Natural killer cell (primary cell): ENCODE results near the gene TNFRSF11A. TPM values are rescaled to one million over a fixed set of nuclear protein-coding genes. Genes with fewer than 3 reads are reported as not detected.

ENCODE experiments used
- ATAC-seq, 3 donors: fragments of 150-1000 bp in 2 of 3; fragments of 200-7000 bp in 1 of 3; cut with Tn5 transposase; 1 replicate in 1 of 3; 2 replicates in 2 of 3; pipeline ENCODE4 v1.10.0; 2021; ENCODE audit warnings: mild to moderate bottlenecking in 2 of 3, moderate library complexity in 2 of 3
- DNase-seq, 2 donors: peaks; one replicate each; pipeline versions ENCODE4 v3.0.0 to v3.0.0-alpha.2; 2013 to 2021; ENCODE audit warnings: mixed read lengths in 1 of 2
- H3K27ac ChIP-seq: one replicate; pipeline ENCODE4 v1.5.1; 2013; ENCODE audit warnings: mild to moderate bottlenecking, low read length
- H3K27me3 ChIP-seq: one replicate; pipeline ENCODE4 v1.6.1; 2013; ENCODE audit warnings: low read length; ENCODE audit not compliant: control insufficient read depth, insufficient read depth
- H3K36me3 ChIP-seq: one replicate; pipeline ENCODE4 v1.6.1; 2013; ENCODE audit warnings: low read length; ENCODE audit not compliant: control insufficient read depth, insufficient read depth
- H3K4me1 ChIP-seq: one replicate; pipeline ENCODE4 v1.6.1; 2013; ENCODE audit warnings: low read length; ENCODE audit not compliant: control insufficient read depth, insufficient read depth
- H3K4me3 ChIP-seq: one replicate; pipeline ENCODE4 v1.5.1; 2013; ENCODE audit warnings: low read length
- H3K9me3 ChIP-seq: one replicate; pipeline ENCODE4 v1.6.1; 2013; ENCODE audit warnings: low read length; ENCODE audit not compliant: control insufficient read depth, insufficient read depth
- H3K27ac Mint-ChIP-seq, 2 donors: one replicate each; pipeline ENCODE4 v1.8.0; 2022; ENCODE audit warnings: mild to moderate bottlenecking in 2 of 2, mixed read lengths in 2 of 2, moderate library complexity in 1 of 2
- H3K27me3 Mint-ChIP-seq, 2 donors: one replicate each; pipeline ENCODE4 v1.8.0; 2022; ENCODE audit warnings: low read depth in 2 of 2, mixed read lengths in 2 of 2
- H3K36me3 Mint-ChIP-seq: one replicate; pipeline ENCODE4 v1.8.0; 2022; ENCODE audit warnings: mixed read lengths
- H3K4me1 Mint-ChIP-seq, 2 donors: one replicate each; pipeline ENCODE4 v1.8.0; 2022; ENCODE audit warnings: mixed read lengths in 2 of 2
- H3K4me3 Mint-ChIP-seq: one replicate; pipeline ENCODE4 v1.8.0; 2022; ENCODE audit warnings: mild to moderate bottlenecking, moderate library complexity, mixed read lengths
- H3K9me3 Mint-ChIP-seq, 2 donors: one replicate each; pipeline ENCODE4 v1.8.0; 2022; ENCODE audit warnings: mixed read lengths in 2 of 2
- WGBS: methylation state at CpG from one replicate; pipeline ENCODE4 v1.1.7; 2013; ENCODE audit warnings: missing lambda C conversion rate; ENCODE audit not compliant: insufficient coverage; 5-methylcytosine and 5-hydroxymethylcytosine counted together
- intact Hi-C: fragments of 100-400 bp; cut with micrococcal nuclease; formaldehyde crosslinking; loops from one replicate; pipeline ENCODE4 v1.14.2; 2022
- total RNA-seq, 4 donors: library from RNA; stranded (reverse); fragments of 120-200 nt in 1 of 4; gene quantifications; one replicate each; pipeline versions ENCODE4 v1.2.3 to v1.2.4, GENCODE V29; 2013 to 2022
- TF ChIP-seq, protein P1 (sequence below): fragments of 200-600 bp; IDR thresholded peaks from one replicate; pipeline ENCODE4 v1.8.0; 2022; ENCODE audit warnings: antibody characterized with exemption

The TNFRSF11A gene
- total RNA-seq, 3 donors from 2014 or later (not counting 1 experiment from before 2014, with no cell fraction given), result 6.9 to 10.9 (median 8.8) TPM

DNA sequence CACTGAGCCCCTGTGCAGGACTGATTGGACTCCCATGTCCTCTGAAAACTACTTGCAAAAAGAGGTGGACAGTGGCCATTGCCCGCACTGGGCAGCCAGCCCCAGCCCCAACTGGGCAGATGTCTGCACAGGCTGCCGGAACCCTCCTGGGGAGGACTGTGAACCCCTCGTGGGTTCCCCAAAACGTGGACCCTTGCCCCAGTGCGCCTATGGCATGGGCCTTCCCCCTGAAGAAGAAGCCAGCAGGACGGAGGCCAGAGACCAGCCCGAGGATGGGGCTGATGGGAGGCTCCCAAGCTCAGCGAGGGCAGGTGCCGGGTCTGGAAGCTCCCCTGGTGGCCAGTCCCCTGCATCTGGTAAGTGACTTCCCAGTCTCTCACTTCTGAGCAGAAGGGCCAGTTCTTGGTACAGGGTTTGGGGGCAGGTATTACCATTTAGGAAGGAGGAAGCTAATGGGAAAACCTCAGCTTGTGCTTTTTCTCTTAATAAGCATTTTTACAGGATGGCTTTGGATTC lies 44.1 kb downstream of the TNFRSF11A start:
- TF ChIP-seq, protein P1, sequence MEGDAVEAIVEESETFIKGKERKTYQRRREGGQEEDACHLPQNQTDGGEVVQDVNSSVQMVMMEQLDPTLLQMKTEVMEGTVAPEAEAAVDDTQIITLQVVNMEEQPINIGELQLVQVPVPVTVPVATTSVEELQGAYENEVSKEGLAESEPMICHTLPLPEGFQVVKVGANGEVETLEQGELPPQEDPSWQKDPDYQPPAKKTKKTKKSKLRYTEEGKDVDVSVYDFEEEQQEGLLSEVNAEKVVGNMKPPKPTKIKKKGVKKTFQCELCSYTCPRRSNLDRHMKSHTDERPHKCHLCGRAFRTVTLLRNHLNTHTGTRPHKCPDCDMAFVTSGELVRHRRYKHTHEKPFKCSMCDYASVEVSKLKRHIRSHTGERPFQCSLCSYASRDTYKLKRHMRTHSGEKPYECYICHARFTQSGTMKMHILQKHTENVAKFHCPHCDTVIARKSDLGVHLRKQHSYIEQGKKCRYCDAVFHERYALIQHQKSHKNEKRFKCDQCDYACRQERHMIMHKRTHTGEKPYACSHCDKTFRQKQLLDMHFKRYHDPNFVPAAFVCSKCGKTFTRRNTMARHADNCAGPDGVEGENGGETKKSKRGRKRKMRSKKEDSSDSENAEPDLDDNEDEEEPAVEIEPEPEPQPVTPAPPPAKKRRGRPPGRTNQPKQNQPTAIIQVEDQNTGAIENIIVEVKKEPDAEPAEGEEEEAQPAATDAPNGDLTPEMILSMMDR, result no peak
- DNase-seq (no peak), ATAC-seq (peak in 1 of 3 donors; percentile 28)
- Histone ChIP-seq H3K36me3 (no peaks in the 10 kb centered on the region), H3K9me3 (no peaks in the 10 kb centered on the region), H3K27ac (no peak overlapping the region), H3K27me3 (no peaks in the 10 kb centered on the region), H3K4me3 (no peak overlapping the region), H3K4me1 (no peaks in the 10 kb centered on the region)
- Mint-ChIP-seq H3K9me3 (no peaks in the 10 kb centered on the region), H3K27ac (no peak overlapping the region), H3K4me1 (no peaks in the 10 kb centered on the region), H3K4me3 (no peak overlapping the region), H3K27me3 (no peaks in the 10 kb centered on the region), H3K36me3 (no peaks in the 10 kb centered on the region)
- 89% methylated on average over 9 of the region's 9 CpGs for WGBS
- intact Hi-C loops, result no loop called here

DNA sequence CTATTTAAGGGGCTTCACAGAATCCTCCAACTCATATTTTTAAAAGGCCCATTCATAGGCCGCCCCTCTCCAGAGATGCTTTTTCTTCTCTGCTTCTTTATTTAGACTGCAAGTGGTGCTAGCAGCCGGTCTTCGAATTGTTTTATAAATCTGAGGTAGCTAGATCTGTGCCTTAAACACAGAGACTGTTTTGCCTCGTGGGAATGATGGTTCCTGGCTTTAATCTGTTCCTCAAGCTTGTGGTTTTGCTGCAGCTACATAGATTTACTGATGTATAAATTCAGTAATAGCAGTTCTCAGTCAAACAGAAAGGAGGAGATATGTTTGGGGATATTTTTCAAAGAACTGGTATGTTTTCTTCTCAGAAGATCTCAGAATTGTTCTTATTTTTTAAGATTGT lies 45.3 kb downstream of the TNFRSF11A start:
- Histone ChIP-seq H3K27me3 (no peaks in the 10 kb centered on the region), H3K4me3 (no peak overlapping the region), H3K36me3 (no peaks in the 10 kb centered on the region), H3K4me1 (no peaks in the 10 kb centered on the region), H3K27ac (no peak overlapping the region), H3K9me3 (no peaks in the 10 kb centered on the region)
- DNase-seq (no peak), ATAC-seq (no peak)
- no peak overlapping the region for H3K27ac Mint-ChIP-seq
- H3K4me1 Mint-ChIP-seq, result no peaks in the 10 kb centered on the region
- intact Hi-C loops, result no loop called here
- no peaks in the 10 kb centered on the region for H3K27me3 Mint-ChIP-seq
- H3K9me3 Mint-ChIP-seq, result no peaks in the 10 kb centered on the region
- no peak overlapping the region for H3K4me3 Mint-ChIP-seq
- 69% methylated on average over 4 of the region's 4 CpGs for WGBS
- no peaks in the 10 kb centered on the region for H3K36me3 Mint-ChIP-seq
- TF ChIP-seq, protein P1, result no peak

DNA sequence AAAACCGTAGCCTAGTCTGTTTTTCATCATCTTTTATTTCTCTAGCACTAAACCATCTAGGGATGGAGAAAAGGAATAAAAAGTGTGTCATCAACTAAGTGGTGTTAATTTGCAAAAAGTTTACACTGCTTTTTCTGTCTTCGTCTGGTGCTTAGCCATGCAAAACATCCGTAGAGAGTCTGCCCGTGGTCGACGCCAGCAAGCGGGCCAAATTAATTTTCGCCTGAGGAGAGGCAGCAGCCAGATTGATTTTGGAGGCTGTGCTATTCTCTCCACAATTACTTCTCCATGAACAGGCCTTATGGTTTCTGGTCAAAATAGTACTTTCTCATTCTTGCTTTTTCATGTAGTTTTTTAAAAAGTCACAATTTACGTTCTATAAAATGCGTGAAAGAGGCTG lies 46.3 kb downstream of the TNFRSF11A start:
- no peak for ATAC-seq
- DNase-seq, result no peak
- intact Hi-C loops, result no loop called here
- no peaks in the 10 kb centered on the region for H3K4me1 Mint-ChIP-seq
- no peak overlapping the region for H3K4me3 Mint-ChIP-seq
- no peaks in the 10 kb centered on the region for H3K27me3 Mint-ChIP-seq
- no peaks in the 10 kb centered on the region for H3K36me3 Mint-ChIP-seq
- TF ChIP-seq, protein P1, result no peak
- H3K9me3 ChIP-seq, result no peaks in the 10 kb centered on the region
- WGBS, result 92% methylated on average over 9 of the region's 10 CpGs
- H3K4me1 ChIP-seq, result no peaks in the 10 kb centered on the region
- no peaks in the 10 kb centered on the region for H3K9me3 Mint-ChIP-seq
- H3K27ac Mint-ChIP-seq, result no peak overlapping the region
- H3K27ac ChIP-seq, result no peak overlapping the region
- H3K36me3 ChIP-seq, result no peaks in the 10 kb centered on the region
- H3K27me3 ChIP-seq, result no peaks in the 10 kb centered on the region
- H3K4me3 ChIP-seq, result no peak overlapping the region

DNA sequence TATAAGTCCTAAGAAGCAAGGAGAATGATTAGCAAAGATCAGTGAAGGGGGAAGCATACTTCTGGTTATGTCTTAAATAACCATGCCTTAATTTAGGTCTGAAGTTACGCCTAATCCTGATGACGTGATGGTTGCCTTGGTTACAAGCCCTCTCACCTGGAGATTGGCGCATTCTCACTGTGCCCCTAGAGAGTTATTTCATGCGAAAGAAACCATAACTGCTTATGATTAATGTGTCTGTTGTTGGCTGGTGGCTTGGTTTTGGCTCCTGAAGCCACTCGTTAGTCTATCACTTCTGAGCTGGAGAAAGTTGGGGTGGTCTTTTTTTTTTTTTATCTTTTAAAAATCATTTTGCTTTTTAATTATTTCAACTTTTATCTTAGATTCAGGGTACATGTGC lies 47.0 kb downstream of the TNFRSF11A start:
- 69% methylated on average over 4 of the region's 5 CpGs for WGBS
- TF ChIP-seq, protein P1, result no peak
- Mint-ChIP-seq H3K4me3 (no peak overlapping the region), H3K27me3 (no peaks in the 10 kb centered on the region), H3K27ac (no peak overlapping the region), H3K9me3 (no peaks in the 10 kb centered on the region), H3K4me1 (no peaks in the 10 kb centered on the region), H3K36me3 (no peaks in the 10 kb centered on the region)
- H3K4me3 ChIP-seq, result no peak overlapping the region
- intact Hi-C loops, result no loop called here
- no peaks in the 10 kb centered on the region for H3K9me3 ChIP-seq
- DNase-seq (no peak), ATAC-seq (no peak)
- no peak overlapping the region for H3K27ac ChIP-seq
- H3K4me1 ChIP-seq, result no peaks in the 10 kb centered on the region
- H3K36me3 ChIP-seq, result peaks cover 2% of the 10 kb centered on the region
- no peaks in the 10 kb centered on the region for H3K27me3 ChIP-seq
